ENCODE measurements around the gene PROC. TPM values are rescaled to one million over a fixed set of nuclear protein-coding genes. Genes with fewer than 3 reads are reported as not detected.

Gene PROC
- total and polyA plus RNA-seq, 2 of the 8 experiments (the other 6 are each of a cell fraction or from before 2014, with no cell fraction given): 1.5 to 1.6 TPM

GRCh38 chr2:127416506-127417001 lies 1.7 kb upstream of the PROC start:
- H2BK5ac ChIP-seq (ENCODE audit: low read depth, low read length): no peak overlapping the region
- 68% methylated on average over 4 of the region's 4 CpGs; no CpG with 5 or more reads in 1 of the 2 experiments for WGBS, 2 experiments (ENCODE audit: extremely low coverage in 1 of 2, insufficient coverage in 1 of 2, insufficient read length in 1 of 2, insufficient replicate concordance in 2 of 2, low coverage in 1 of 2, low lambda C conversion rate in 2 of 2, missing lambda C conversion rate in 1 of 2)
- no peak overlapping the region for H3K9ac ChIP-seq (replicated peaks in 1 of 4; ENCODE audit: extremely low read depth in 1 of 4, low read depth in 3 of 4, low read length in 3 of 4)
- H3K18ac ChIP-seq (ENCODE audit: extremely low read depth, low read length): no peak overlapping the region
- H3K23me2 ChIP-seq (ENCODE audit: low read depth, low read length): peaks cover 5% of the 10 kb centered on the region; the same call in 1 of the 2 replicates
- no peak overlapping the region for H2AK5ac ChIP-seq (ENCODE audit: low read depth, low read length)
- peaks cover 0 to 2% of the 10 kb centered on the region in 2 experiments for H4K20me1 ChIP-seq (replicated peaks in 1 of 2; ENCODE audit: control insufficient read depth in 1 of 2, insufficient read depth in 2 of 2, low read length in 2 of 2)
- no peak overlapping the region for H3K56ac ChIP-seq (replicated peaks; ENCODE audit: insufficient read length, low read depth, low read length)
- H3K27me3 ChIP-seq (replicated peaks in 1 of 4; ENCODE audit: control insufficient read depth in 3 of 4, extremely low read depth in 1 of 4, insufficient read depth in 3 of 4, low read length in 3 of 4): peaks cover 1 to 34% (median 24%) of the 10 kb centered on the region in 4 experiments
- H3K9me3 ChIP-seq (ENCODE audit: insufficient read depth in 2 of 2, low read depth in 1 of 2, low read length in 1 of 2): peaks cover 0 to 4% of the 10 kb centered on the region in 2 experiments; a peak in 1 of 4 replicates
- ChIA-PET CTCF (ENCODE audit: partially characterized antibody) (interaction anchor here (0.7 to 7.4 kb wide), 30 partner anchors 8 to 242 kb away, joined by 3 to 74 read pairs (median 6); no protein-coding TSS in a partner anchor), POLR2A (ENCODE audit: partially characterized antibody) (interaction anchor here (1.0 to 1.5 kb wide), 6 partner anchors 9 to 110 kb away, joined by 3 to 7 read pairs (median 4); partner anchors contain the start of gene IWS1)
- no peak overlapping the region for H3K4ac ChIP-seq (replicated peaks; ENCODE audit: insufficient read length, low read depth, low read length)
- no peak overlapping the region for H2AFZ ChIP-seq (ENCODE audit: low read length)
- H3K79me1 ChIP-seq (ENCODE audit: low read depth, low read length): no peaks in the 10 kb centered on the region
- H3K4me1 ChIP-seq (replicated peaks in 1 of 4; ENCODE audit: control insufficient read depth in 3 of 4, insufficient read depth in 4 of 4, low read length in 3 of 4): peaks cover 0 to 6% (median 0%) of the 10 kb centered on the region in 4 experiments; a peak in 2 of 7 replicates
- no peak overlapping the region for H4K8ac ChIP-seq (ENCODE audit: extremely low read depth, insufficient read depth, low read length)
- H3K27ac ChIP-seq (ENCODE audit: low read depth, low read length): no peak overlapping the region
- H3K79me2 ChIP-seq (ENCODE audit: control insufficient read depth in 1 of 2, insufficient read depth in 2 of 2, low read length in 2 of 2): no peaks in the 10 kb centered on the region
- peak overlapping the region; percentile 38 to 91 for H3K4me2 ChIP-seq (ENCODE audit: insufficient read depth in 1 of 2, low read depth in 2 of 2, low read length in 2 of 2)
- H3K4me3 ChIP-seq (ENCODE audit: extremely low read depth in 1 of 4, insufficient read depth in 2 of 4, low read depth in 3 of 4, low read length in 4 of 4): peak overlapping the region in 2 of 4 experiments; percentile 37 to 58; a peak in 4 of 8 replicates
- no peak overlapping the region for H2BK20ac ChIP-seq (ENCODE audit: low read length)
- H3K36me3 ChIP-seq (ENCODE audit: control insufficient read depth in 2 of 4, insufficient read depth in 4 of 4, low read length in 3 of 4): no peaks in the 10 kb centered on the region
- TF ChIP-seq SP1 (IDR thresholded peaks at IDR 0.05; ENCODE audit: low read depth, low read length): no peak
- no peak for TF ChIP-seq CBX8 (IDR thresholded peaks at IDR 0.05; ENCODE audit: borderline replicate concordance, low read depth, low read length)
- TF ChIP-seq GABPA (IDR thresholded peaks at IDR 0.05; ENCODE audit: borderline replicate concordance, insufficient read depth, low read length): no peak
- no peak for TF ChIP-seq RFX5 (IDR thresholded peaks at IDR 0.05; ENCODE audit: borderline replicate concordance, low read depth, low read length)
- no peak for TF ChIP-seq EP300 (IDR thresholded peaks at IDR 0.05; ENCODE audit: borderline replicate concordance in 1 of 2, low read depth in 2 of 2, low read length in 2 of 2)
- no peak for TF ChIP-seq BACH1 (IDR thresholded peaks at IDR 0.05; ENCODE audit: low read length)
- TF ChIP-seq PHF8 (conservative IDR thresholded peaks at IDR 0.05; ENCODE audit: low read depth, low read length): no peak
- no peak for TF ChIP-seq RBBP5 (IDR thresholded peaks at IDR 0.05; ENCODE audit: borderline replicate concordance, low read depth, low read length)
- no peak overlapping the region for H4K5ac ChIP-seq (ENCODE audit: insufficient read length, low read depth, low read length)
- H3K23ac ChIP-seq (ENCODE audit: insufficient read length): no peak overlapping the region
- no peak overlapping the region for H2BK120ac ChIP-seq (replicated peaks; ENCODE audit: low read depth, low read length)
- no peak overlapping the region for H2BK15ac ChIP-seq (ENCODE audit: low read length)
- FAIRE-seq (no peak), DNase-seq (ENCODE audit: low read depth in 1 of 2, low spot score in 2 of 2) (no peak)
- no peak overlapping the region for H3K14ac ChIP-seq (ENCODE audit: insufficient read length)
- H4K91ac ChIP-seq (replicated peaks; ENCODE audit: insufficient read length, low read length): no peak overlapping the region
- no peak overlapping the region for H2BK12ac ChIP-seq (ENCODE audit: low read depth, low read length)
